ENCODE measurements around the gene SLC44A3.

DNA sequence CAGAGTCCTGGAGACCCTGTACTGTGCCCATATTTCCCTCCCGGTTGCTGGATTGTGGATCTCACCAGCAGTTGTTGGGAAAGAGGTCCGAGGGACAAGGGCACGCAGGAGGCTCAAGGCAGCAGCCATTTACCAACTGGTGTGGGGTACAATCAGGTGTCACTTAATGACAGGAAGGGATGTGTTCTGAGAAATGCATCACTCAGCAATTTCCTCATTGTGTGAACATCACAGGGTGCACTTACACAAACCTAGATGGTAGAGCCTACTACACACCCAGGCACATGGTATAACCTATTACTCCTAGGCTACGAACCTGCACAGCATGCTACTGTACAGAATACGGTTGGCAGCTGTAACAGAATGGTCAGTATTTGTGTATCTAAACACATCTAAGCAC, 20.7 kb downstream of the SLC44A3 start:
- TF ChIP-seq, protein P1, sequence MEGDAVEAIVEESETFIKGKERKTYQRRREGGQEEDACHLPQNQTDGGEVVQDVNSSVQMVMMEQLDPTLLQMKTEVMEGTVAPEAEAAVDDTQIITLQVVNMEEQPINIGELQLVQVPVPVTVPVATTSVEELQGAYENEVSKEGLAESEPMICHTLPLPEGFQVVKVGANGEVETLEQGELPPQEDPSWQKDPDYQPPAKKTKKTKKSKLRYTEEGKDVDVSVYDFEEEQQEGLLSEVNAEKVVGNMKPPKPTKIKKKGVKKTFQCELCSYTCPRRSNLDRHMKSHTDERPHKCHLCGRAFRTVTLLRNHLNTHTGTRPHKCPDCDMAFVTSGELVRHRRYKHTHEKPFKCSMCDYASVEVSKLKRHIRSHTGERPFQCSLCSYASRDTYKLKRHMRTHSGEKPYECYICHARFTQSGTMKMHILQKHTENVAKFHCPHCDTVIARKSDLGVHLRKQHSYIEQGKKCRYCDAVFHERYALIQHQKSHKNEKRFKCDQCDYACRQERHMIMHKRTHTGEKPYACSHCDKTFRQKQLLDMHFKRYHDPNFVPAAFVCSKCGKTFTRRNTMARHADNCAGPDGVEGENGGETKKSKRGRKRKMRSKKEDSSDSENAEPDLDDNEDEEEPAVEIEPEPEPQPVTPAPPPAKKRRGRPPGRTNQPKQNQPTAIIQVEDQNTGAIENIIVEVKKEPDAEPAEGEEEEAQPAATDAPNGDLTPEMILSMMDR (IDR thresholded peaks at IDR 0.05): no peak
- TF ChIP-seq POLR2A (IDR thresholded peaks at IDR 0.05) (no peak), POLR2AphosphoS5 (IDR thresholded peaks at IDR 0.05) (no peak), EP300 (IDR thresholded peaks at IDR 0.05) (no peak)

Data from upper lobe of left lung (tissue), 4 donors.